Measurements from ENCODE around the gene HMCN1. TPM values are rescaled to one million over a fixed set of nuclear protein-coding genes. Genes with fewer than 3 reads are reported as not detected.

The HMCN1 gene
- total and polyA plus RNA-seq, 12 donors: 0.56 to 5.8 (median 2.7) TPM

DNA sequence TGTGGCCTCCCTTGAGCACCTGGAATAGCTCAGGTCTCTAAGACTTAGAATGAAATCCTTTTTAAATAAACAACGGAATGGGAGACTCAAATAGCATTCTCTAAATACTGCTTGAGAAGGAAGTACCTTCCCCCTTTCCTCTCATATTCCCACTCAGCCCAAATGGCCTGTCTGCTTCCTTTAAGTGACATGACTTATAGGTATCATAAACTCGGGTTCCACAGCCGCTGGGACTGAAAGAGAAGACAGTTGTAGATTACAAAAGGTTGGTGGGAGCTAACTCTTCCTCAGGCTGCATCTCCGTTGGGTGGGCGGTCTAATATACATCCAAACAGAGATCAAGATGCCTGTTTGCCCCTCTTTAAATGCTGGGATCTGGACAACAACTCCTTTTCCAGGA, 1.2 kb upstream of the HMCN1 start:
- no peak for DNase-seq
- Histone ChIP-seq H3K36me3 (replicated peaks in 1 of 2) (no peaks in the 10 kb centered on the region), H3K4me1 (replicated peaks in 1 of 2) (peaks cover 0 to 9% of the 10 kb centered on the region in 2 donors), H3K27ac (no peak overlapping the region), H3K9me3 (replicated peaks in 1 of 3) (no peaks in the 10 kb centered on the region), H3K4me3 (no peak overlapping the region), H3K27me3 (no peaks in the 10 kb centered on the region)
- TF ChIP-seq, protein P1, sequence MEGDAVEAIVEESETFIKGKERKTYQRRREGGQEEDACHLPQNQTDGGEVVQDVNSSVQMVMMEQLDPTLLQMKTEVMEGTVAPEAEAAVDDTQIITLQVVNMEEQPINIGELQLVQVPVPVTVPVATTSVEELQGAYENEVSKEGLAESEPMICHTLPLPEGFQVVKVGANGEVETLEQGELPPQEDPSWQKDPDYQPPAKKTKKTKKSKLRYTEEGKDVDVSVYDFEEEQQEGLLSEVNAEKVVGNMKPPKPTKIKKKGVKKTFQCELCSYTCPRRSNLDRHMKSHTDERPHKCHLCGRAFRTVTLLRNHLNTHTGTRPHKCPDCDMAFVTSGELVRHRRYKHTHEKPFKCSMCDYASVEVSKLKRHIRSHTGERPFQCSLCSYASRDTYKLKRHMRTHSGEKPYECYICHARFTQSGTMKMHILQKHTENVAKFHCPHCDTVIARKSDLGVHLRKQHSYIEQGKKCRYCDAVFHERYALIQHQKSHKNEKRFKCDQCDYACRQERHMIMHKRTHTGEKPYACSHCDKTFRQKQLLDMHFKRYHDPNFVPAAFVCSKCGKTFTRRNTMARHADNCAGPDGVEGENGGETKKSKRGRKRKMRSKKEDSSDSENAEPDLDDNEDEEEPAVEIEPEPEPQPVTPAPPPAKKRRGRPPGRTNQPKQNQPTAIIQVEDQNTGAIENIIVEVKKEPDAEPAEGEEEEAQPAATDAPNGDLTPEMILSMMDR (IDR thresholded peaks at IDR 0.05): no peak
- TF ChIP-seq POLR2A (IDR thresholded peaks at IDR 0.05): no peak
- intact Hi-C loops (cut with DNase I): loop anchor here in 1 of 2 donors (10.0 kb wide), 1 partner anchor 472 kb away; no protein-coding TSS in a partner anchor
- 64 to 80% (median 72%) methylated on average over 5 of the region's 5 CpGs for WGBS, 4 donors

GRCh38 chr1:185734929-185735700, 924 bp downstream of the HMCN1 start:
- no peak overlapping the region for H3K27ac ChIP-seq
- DNase-seq: no peak
- H3K4me3 ChIP-seq: peak overlapping the region in 1 of 4 donors; percentile 57
- 56 to 63% (median 61%) methylated on average over 10 of the region's 10 CpGs for WGBS, 4 donors
- H3K9me3 ChIP-seq (replicated peaks in 1 of 3): no peaks in the 10 kb centered on the region
- no peaks in the 10 kb centered on the region for H3K36me3 ChIP-seq (replicated peaks in 1 of 2)
- intact Hi-C loops (cut with DNase I): loop anchor here in 1 of 2 donors (10.0 kb wide), 1 partner anchor 470 kb away; no protein-coding TSS in a partner anchor
- TF ChIP-seq, protein P1 (IDR thresholded peaks at IDR 0.05): no peak
- no peak for TF ChIP-seq POLR2A (IDR thresholded peaks at IDR 0.05)
- H3K27me3 ChIP-seq: no peaks in the 10 kb centered on the region
- peaks cover 0 to 9% of the 10 kb centered on the region in 2 donors for H3K4me1 ChIP-seq (replicated peaks in 1 of 2)

GRCh38 chr1:185735701-185736064, 1.5 kb downstream of the HMCN1 start:
- Histone ChIP-seq H3K27ac (no peak overlapping the region), H3K36me3 (replicated peaks in 1 of 2) (no peaks in the 10 kb centered on the region), H3K27me3 (no peaks in the 10 kb centered on the region), H3K4me1 (replicated peaks in 1 of 2) (peaks cover 0 to 9% of the 10 kb centered on the region in 2 donors), H3K4me3 (peak overlapping the region in 1 of 4 donors; percentile 57), H3K9me3 (replicated peaks in 1 of 3) (no peaks in the 10 kb centered on the region)
- intact Hi-C loops (cut with DNase I): loop anchor here in 1 of 2 donors (10.0 kb wide), 1 partner anchor 469 kb away; no protein-coding TSS in a partner anchor
- WGBS, 4 donors: 47 to 58% (median 54%) methylated on average over 3 of the region's 3 CpGs
- DNase-seq: no peak
- TF ChIP-seq, protein P1 (IDR thresholded peaks at IDR 0.05): no peak
- no peak for TF ChIP-seq POLR2A (IDR thresholded peaks at IDR 0.05)

DNA sequence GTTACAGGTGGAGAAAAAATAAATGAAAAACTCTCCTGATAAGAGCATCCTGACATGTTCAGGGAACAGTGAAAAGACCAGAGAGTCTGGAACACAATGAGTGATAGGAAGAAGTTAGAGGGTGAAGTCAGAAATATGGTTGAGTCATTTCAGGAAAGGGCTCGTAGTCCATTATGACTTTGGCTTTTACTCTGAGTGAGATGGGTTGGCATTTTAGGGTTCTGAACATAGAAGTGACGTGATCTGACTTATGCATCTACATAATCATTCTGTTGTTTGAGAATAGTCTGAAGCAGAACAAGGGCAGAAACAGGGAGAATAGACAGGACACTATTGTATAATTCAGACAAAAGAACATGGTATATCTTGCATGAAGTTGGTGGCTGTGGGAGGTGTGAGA, 5.8 kb downstream of the HMCN1 start:
- intact Hi-C loops (cut with DNase I): loop anchor here in 1 of 2 donors (10.0 kb wide), 1 partner anchor 465 kb away; no protein-coding TSS in a partner anchor
- no peaks in the 10 kb centered on the region for H3K27me3 ChIP-seq
- H3K27ac ChIP-seq: no peak overlapping the region
- H3K4me1 ChIP-seq (replicated peaks in 1 of 2): no peaks in the 10 kb centered on the region
- WGBS, 4 donors: 76 to 86% (median 78%) methylated on average over 2 of the region's 2 CpGs
- TF ChIP-seq POLR2A (IDR thresholded peaks at IDR 0.05): no peak
- TF ChIP-seq, protein P1 (IDR thresholded peaks at IDR 0.05): no peak
- DNase-seq: no peak
- no peaks in the 10 kb centered on the region for H3K9me3 ChIP-seq (replicated peaks in 1 of 3)
- H3K4me3 ChIP-seq: no peak overlapping the region
- no peaks in the 10 kb centered on the region for H3K36me3 ChIP-seq (replicated peaks in 1 of 2)

Data from adrenal gland (tissue), 12 donors.